Stimulated activated CD8-positive, alpha-beta memory T cell treated with anti-CD3 and anti-CD28 coated beads, Interleukin-12 subunit alpha, Interleukin-12 subunit beta, amount 100 ng/mL, for 24 hours (primary cell): ENCODE results near the gene CRELD2.

Source experiments
- DNase-seq: peaks from one replicate; pipeline ENCODE4 v3.0.0-alpha.2; 2020; ENCODE audit errors: extremely low read depth

Gene CRELD2

GRCh38 chr22:49911881-49912625 lies 6.4 kb upstream of the CRELD2 start:
- DNase-seq = no peak

- no peak for DNase-seq
Observed at GRCh38 chr22:49913026-49913425, 5.4 kb upstream of the CRELD2 start.

DNA sequence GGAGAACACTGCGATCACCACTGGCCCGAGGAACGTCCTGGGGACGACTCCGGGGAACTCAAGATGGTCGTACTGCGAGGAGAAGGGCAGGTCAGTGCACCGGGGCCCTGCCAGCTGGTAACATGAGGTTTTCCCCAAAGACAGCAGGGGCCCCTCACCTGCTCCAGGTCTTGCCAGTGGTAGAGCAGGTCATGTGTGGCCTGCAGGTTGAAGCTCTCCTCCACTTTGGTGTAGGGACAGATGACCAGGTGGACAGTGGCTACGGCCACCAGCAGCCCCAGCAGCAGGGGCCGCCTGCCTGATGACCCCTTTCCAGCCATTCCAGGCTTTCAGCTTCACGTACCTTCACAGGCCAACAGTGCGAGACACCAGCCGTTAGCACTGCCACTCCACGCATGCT lies 5.0 kb upstream of the CRELD2 start:
- no peak for DNase-seq

DNA sequence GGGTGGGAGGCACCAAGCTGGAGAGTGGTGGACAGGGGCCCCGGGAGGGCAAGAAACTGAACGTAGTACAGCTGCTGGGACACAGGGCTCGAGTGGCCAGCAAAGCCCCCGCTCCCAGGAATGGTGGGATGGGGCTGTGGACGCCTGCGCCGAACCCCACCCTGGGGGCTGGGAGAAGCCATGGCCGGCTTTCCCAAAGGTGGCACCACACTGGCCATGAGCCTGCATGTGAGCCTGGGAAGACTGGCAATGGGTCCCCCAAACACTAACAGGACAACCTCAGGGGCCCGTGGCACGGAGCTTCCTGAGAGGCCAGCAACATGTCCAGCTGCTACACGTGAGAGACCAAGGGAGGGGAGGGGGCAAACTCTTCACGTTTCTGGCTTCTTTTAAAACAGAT lies 4.2 kb upstream of the CRELD2 start:
- no peak for DNase-seq

- no peak for DNase-seq
Observed at GRCh38 chr22:49915610-49916009, 2.8 kb upstream of the CRELD2 start.

- DNase-seq = no peak
Observed at GRCh38 chr22:49916831-49917230, 1.6 kb upstream of the CRELD2 start.

DNA sequence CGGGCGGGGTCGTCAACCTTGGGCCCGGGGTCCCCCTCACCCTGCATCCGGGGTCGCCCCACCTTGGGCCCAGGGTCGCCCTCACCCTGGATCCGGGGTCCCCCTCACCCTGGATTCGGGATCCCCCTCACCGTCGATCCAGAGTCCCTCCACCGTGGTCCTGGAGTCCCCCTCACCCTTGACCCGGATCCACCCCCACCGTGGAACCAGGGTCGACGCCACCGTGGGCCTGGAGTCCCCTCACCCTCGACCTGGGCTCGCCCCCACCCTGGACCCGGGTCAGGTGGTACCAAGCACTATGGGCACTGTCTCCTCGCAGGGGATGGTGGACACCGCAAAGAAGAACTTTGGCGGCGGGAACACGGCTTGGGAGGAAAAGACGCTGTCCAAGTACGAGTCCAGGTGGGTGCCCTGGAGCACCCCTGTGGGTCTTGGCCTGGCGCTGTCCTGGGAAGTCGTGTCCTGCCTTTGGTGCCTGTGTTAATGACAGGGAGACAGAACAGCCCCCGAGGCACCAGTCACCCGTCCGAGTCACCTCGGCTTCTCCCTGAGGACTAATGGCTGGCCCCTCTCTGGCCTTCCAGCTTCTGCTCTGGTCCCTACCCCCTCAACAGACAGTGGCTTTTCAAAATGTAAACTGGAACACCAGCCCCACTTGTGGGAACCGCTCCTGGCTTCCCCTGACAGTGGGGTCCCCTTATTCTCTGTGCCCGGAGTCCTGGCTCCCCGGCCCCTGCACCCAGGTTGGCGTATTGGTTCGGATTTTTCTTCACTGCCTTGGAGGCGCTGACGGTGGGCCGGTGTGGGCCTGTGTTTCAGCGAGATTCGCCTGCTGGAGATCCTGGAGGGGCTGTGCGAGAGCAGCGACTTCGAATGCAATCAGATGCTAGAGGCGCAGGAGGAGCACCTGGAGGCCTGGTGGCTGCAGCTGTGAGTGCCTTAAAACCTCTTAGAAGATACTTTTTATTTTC lies 762 bp downstream of the CRELD2 start:
- DNase-seq = no peak

DNA sequence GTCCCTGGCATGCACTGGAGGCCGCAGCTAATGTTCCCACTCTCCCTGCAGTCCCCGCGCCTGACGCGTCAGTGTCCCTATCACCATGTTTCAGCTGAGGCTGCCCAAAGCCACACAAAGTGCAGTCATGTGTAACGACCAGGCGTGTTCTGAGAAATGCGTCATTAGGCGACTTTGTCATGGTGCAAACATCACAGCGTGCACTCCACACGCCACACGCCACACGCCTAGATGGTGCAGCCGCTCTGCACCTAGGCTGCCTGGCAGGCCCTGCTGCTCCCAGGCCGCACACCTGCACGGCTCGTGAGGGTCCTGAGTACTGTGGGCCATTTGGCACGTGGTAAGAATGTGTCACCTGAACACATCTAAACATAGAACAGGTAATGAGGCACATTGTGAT lies 2.4 kb downstream of the CRELD2 start:
- DNase-seq = no peak

GRCh38 chr22:49921508-49922278 lies 3.3 kb downstream of the CRELD2 start:
- DNase-seq = no peak

DNA sequence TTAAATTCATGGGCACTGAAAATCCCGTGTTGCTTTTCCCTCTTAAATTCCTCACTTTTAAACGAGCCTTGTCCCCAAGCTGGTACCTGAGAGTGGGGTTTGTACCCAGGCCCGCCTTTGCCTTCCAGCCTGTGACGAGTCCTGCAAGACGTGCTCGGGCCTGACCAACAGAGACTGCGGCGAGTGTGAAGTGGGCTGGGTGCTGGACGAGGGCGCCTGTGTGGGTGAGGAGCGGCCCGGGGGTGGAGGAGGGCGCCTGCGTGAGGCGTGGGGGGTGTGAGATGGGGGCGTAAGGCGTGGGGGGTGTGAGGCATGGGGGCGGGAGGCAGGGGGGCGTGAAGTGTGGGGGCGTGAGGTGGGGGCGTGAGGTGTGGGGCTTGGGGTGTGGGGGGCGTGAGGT lies 4.0 kb downstream of the CRELD2 start:
- DNase-seq = no peak

DNA sequence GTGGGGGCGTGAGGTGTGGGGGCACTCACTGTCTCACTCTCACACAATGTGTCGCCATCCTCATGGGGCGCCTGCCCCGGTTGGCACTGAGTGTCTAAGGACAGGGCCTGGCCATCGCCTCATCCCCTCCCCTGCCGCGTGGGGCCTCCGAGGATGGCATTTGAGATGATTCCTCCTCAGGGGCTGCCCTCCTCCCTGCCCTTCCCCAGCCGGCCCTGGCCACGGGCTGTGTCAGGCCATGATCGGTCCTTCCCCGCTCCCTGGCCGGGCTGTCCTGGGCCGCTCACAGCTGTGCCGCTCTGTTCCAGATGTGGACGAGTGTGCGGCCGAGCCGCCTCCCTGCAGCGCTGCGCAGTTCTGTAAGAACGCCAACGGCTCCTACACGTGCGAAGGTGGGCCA lies 4.5 kb downstream of the CRELD2 start:
- no peak for DNase-seq

DNA sequence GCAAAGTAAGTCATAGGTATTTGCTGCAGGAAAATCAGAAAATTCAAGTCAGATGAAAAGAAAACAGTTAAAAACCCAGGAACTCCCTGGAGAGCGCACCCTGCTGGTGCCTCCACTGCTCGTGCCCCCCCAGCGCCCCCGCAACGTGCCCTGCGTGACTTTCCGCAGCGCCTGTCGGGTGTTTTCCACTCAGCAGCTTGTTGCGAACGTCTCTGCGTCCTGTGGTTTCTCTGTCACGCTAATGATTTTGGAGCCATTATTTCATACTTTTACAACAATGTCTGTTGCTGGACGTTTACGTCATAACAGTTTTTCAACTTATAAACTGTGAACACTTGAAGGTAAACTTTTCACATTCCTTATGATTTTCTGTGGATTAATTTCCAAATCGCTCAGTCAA lies 5.0 kb downstream of the CRELD2 start:
- DNase-seq = no peak

DNA sequence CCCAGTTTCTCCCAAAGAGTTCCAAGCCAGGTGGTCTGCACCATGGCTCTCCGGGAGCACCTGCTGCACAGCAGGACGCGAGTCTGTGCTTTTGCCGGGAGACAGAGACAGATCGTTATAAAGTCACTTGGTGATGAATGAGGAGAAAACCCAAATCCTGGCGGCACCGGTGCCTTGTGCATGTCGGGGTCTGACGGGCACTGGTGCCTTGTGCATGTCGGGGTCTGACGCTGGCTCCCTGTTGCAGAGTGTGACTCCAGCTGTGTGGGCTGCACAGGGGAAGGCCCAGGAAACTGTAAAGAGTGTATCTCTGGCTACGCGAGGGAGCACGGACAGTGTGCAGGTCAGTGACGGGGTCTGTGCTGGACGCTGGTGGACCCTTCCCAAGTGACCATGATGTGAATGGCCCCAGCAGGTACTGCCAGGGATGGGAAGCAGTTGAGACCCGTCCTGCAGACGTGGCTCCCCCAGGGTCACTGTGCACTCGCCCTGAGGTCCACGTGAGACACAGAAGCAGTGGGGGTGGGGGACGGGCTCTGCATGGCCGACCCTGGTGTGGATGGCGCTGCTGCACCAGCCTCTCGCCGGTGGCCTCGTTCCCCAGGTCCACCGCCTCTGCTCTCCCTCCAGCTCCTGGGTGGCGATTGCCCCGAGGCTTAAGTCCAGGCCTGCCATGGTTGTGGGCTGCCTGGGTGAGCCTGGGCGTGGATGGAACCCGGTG lies 5.8 kb downstream of the CRELD2 start:
- DNase-seq = no peak

- no peak for DNase-seq
Observed at GRCh38 chr22:49925525-49926128, 7.2 kb downstream of the CRELD2 start.

DNA sequence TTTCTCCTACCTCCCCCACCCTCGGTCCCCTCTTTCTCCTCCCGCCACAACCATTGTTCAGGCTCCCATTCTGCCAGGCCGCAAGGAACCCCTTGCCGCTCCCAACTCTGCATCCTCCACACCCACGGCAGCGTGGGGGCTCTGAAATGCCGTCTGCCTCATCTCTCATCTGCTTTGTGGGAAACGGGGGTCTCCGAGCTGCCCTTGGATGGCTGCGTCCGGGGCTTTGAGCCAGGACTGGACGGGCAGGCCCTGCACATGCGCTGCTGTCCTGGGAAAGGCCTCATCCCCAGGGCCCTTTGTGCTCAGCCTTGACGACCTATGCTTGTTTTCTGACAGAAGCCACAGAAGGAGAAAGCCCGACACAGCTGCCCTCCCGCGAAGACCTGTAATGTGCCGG lies 8.5 kb downstream of the CRELD2 start:
- DNase-seq = no peak

GRCh38 chr22:49927483-49928184 lies 9.2 kb downstream of the CRELD2 start:
- no peak for DNase-seq

DNA sequence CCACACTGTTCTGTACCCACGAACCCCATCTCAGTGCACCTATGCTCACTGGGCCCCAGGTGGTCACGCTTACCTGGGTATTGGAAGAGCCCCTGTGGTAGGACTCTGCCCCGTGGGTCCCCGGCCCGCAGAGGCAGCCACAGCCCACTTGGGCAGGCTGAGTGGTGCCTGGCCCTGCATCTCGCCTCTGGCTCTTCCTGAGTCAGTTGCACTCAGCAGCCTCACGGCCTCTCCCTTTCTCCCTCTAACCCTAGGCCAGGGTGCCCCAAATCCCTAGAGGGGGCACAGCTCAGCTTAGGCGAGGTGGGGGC lies 9.7 kb downstream of the CRELD2 start:
- DNase-seq = no peak

DNA sequence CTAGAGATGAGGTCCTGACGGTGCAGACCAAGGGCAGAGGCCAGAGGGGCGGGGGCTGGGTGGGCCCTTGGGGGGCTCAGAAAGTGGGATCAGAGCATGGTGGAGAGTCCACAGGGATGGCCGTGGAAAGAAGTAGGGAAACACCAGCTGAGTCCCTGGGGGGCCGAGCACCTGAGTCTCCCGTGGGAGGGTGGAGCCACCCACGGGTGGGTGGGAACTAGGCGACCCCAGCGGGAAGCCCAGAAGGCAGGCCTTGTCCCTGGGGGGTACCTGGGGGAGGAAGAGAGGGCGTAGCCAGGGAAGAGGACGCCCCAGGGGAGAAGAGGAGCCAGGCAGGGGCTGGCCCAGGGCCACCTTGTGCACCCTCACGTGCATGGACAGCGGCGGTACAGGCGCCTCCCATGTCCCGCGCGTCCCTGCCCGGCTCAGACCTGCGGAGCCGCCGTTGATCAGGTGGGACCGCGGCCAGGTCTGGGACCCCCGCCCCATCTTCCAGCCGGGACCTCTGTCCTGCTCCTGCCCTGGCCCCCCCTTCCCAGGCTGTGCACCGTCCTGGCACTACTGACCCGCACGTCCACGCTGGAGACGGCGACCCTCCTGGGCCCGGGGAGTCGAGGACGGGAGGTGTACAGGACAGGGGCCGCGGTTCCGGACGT lies 10.2 kb downstream of the CRELD2 start:
- DNase-seq = no peak

DNA sequence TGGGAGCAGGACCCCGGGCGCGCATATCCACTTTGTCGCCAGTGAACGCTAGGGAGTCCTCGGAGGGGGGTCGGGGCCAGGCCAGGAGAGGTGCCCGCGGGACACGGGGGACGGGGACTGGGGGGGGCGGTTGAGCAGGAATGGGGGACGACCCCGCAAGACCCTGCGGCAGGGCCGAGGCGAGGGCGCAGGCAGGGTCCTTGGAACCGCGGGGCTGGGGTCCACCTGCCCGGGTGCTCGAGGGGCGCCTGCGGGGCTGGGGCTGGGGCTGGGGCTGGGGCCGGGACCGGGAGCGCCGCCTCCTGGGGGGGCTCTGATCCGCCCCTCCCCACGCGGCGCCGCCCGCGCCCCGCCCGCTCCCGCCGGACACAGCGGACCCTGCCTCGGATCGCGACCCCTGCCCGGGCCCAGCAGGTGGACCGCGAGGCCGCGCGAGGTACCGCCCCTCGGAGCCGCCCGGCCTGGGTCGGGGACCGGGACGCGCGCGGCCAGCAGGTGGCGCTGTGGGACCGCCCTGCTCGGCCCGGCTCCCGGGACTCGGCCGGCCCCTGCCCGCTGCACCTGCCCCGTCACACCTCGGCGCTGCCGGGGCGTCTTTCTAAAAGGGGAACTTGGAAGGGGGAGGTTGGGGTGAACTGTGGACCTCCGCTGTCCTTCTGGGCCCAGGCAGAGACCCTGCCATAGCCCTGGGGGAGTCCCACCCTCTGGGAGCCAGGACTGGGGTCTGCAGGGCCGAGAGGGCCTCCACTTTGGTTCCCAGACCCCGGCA lies 11.0 kb downstream of the CRELD2 start:
- no peak for DNase-seq
